Erythroblast (primary cell): ENCODE results near the gene PRUNE1.

Experiments used
- GATA1 ChIP-seq: IDR thresholded peaks from 2 replicates; pipeline ENCODE4 v1.6.1; 2011; ENCODE audit warnings: low read depth, mild to moderate bottlenecking, control low read depth, low read length, moderate library complexity
- POLR2A ChIP-seq: IDR thresholded peaks from 2 replicates; pipeline ENCODE4 v1.6.1; 2011; ENCODE audit warnings: mild to moderate bottlenecking, low read length

DNA sequence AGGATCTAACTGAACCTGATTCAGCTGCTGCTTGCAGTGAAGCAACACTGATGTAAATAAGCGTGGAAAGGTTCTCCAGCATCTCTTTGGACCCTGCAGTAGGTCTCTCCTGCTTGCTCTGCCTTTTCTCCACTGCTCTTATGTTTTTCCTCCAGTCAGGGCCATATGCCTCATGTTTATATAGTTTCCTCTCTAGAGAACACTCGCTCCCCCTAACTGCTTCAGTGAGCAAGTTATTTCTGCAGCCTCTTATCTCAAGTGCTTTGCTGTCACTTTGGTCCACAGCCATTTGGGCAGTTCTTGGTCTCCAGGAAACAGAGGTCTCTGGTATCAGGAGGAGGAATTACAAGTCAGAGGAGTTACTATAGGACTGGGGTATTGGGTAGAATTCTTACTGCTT is 5.3 kb downstream of the PRUNE1 start:
- TF ChIP-seq POLR2A (no peak), GATA1 (no peak)
